AG10803 (cell line): ENCODE measurements around the gene HDAC6.

Experiments used
- DNase-seq: peaks from one replicate; pipeline ENCODE4 v3.0.0; 2010; ENCODE audit warnings: low read depth
- H3K4me3 ChIP-seq: 2 replicates; pipeline ENCODE4 v1.5.1; 2011; ENCODE audit warnings: mild to moderate bottlenecking, low read length, control low read depth
- TF ChIP-seq, protein P1 (sequence below): conservative IDR thresholded peaks from 2 replicates; pipeline ENCODE4 v1.5.1; 2011; ENCODE audit warnings: mild to moderate bottlenecking, low read length, control low read depth, inconsistent platforms

Gene HDAC6

GRCh38 chrX:48801280-48802088 is at the start of gene HDAC6:
Gene HDAC6 (plus strand): TSS chrX:48802067. CDS start chrX:48802693, 626 bp downstream.
- TF ChIP-seq, protein P1, sequence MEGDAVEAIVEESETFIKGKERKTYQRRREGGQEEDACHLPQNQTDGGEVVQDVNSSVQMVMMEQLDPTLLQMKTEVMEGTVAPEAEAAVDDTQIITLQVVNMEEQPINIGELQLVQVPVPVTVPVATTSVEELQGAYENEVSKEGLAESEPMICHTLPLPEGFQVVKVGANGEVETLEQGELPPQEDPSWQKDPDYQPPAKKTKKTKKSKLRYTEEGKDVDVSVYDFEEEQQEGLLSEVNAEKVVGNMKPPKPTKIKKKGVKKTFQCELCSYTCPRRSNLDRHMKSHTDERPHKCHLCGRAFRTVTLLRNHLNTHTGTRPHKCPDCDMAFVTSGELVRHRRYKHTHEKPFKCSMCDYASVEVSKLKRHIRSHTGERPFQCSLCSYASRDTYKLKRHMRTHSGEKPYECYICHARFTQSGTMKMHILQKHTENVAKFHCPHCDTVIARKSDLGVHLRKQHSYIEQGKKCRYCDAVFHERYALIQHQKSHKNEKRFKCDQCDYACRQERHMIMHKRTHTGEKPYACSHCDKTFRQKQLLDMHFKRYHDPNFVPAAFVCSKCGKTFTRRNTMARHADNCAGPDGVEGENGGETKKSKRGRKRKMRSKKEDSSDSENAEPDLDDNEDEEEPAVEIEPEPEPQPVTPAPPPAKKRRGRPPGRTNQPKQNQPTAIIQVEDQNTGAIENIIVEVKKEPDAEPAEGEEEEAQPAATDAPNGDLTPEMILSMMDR, result no peak
- peak within 1 kb of the TSS; percentile 74 for H3K4me3 ChIP-seq
- peak; percentile 99 for DNase-seq

DNA sequence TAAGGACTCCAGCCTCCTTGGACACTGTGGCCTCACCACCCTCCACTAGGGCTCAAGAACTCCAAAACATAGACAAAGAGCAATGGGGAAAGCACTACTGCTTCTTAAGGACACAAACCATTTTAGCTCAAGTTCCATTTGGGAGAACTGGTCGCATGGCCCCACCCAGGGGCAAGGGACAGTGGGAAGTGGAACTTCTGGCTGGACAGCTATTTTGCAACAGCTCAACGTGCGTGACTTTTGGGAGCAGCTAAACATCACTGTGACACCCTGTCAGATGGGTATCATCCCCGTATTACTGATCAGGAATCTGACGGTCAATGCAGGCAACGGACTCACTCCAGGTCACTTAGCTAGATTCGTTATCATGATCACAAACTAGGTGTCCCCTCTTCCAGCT is 49.4 kb upstream of the HDAC6 start:
- TF ChIP-seq, protein P1, result no peak
- H3K4me3 ChIP-seq, result no peak overlapping the region
- DNase-seq, result no peak

DNA sequence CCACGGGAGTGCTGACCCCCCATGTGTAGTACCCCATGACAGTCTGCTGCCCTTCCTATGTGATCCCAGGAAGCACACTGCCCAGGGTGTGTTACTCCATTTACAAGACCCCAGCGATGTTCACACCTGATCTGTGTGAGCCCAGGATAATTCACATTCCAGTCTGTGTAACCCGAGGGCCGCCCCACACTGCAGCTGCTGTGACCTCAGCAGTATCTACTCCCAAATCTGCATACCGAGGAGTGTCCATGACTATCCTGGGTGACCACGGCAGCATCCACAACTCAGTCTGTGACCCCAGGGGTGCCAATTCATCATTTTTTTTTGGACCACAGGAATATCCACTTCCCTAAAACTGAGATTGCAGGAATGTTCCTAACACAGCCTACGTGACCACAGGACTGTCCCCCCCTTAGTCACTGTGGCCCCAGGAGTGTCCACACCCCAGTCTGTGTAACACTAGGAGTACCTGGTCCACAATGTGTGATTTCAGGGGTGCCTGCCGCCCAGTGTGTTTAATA is 48.1 kb upstream of the HDAC6 start:
- TF ChIP-seq, protein P1, result no peak
- DNase-seq, result no peak

GRCh38 chrX:48754238-48754637 is 47.6 kb upstream of the HDAC6 start:
- no peak for DNase-seq
- H3K4me3 ChIP-seq, result no peak overlapping the region
- TF ChIP-seq, protein P1, result no peak

More for the DNA sequence above, 48.1 kb upstream of the HDAC6 start:
- H3K4me3 ChIP-seq, result no peak overlapping the region

DNA sequence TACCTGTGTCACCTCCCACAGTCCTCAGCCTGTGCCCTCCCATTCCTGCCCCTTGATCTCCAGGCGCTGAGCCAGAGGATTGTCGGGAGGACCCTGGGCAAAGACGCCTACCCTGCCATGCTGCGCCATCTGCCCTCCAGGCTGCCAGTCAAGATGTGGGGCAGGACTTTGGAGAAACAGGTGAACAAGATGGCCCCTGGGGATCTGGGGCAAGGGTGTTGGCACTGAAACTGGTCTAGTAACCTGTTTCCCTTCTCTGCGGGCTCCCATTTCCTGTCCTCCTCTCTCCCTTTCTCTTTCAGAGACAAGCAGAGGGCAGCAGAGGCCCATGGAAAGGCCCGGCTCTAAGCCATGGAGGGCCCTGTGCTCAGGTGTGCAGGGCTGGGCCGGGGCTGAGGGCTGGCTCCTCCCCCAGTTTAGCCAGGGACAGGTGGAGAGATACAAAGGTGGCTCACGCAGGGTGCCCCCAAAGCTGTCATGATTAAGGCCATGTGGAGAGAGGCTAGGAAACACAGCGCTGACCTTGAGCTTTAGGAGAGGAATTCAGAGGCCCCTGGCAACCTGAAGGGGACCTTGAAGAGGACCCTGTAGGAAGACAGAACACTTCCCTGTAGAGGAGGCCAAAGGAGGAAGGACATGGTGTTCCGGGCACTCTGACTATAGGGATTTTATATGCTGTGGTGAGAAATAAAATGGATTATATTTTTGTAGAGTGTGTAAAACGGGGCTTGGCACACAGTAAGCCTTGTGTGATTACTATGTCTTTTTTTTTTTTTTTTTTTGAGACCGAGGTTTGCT is 40.0 kb upstream of the HDAC6 start, which contains the start of gene GLOD5:
Gene GLOD5, plus strand, starts transcription at position 74 of the 798 bp plus-strand sequence. Its CDS starts 44 bp downstream, at position 118.
- H3K4me3 ChIP-seq, result no peak within 1 kb of the TSS
- peak; percentile 7 for DNase-seq
- TF ChIP-seq, protein P1, result peak; percentile 25; the same call in 1 of the 2 replicates

DNA sequence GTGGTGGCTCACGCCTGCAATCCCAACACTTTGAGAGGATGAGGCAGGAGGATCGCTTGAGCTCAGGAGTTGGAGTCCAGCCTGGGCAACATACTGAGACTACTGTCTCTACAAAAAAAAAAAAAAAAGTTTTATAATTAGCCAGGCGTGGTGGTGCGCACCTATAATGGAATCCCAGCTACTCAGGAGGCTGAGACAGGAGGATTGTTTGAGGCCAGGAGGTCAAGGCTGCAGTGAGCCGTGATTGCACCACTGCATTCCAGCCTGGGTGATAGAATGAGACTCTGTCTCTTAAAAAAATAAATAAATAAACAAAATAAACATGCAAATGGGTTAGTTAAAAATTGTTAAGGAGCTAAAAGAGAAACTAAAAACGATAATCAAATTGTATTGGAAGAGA is 32.6 kb upstream of the HDAC6 start:
- no peak for DNase-seq
- TF ChIP-seq, protein P1, result no peak
- H3K4me3 ChIP-seq, result no peak overlapping the region
